ENCODE results near the gene CEACAM6. TPM values are rescaled to one million over a fixed set of nuclear protein-coding genes. Genes with fewer than 3 reads are reported as not detected.

The CEACAM6 gene
- total RNA-seq, 2 experiments from 2014 or later, result not detected

GRCh38 chr19:41821003-41821735, 65.8 kb downstream of the CEACAM6 start:
- Mint-ChIP-seq H3K27ac (no peak overlapping the region), H3K36me3 (ENCODE audit: low read depth) (no peaks in the 10 kb centered on the region), H3K4me1 (ENCODE audit: low read depth) (no peaks in the 10 kb centered on the region), H3K4me3 (no peak overlapping the region), H3K9me3 (no peaks in the 10 kb centered on the region), H3K27me3 (peaks cover 25% of the 10 kb centered on the region)
- H3K27ac ChIP-seq (ENCODE audit: low read depth in 1 of 2, low read length in 2 of 2), result no peak overlapping the region
- peaks cover 2% of the 10 kb centered on the region for H3K4me1 ChIP-seq (ENCODE audit: insufficient read depth, low read length)
- no peak overlapping the region for H3K4me3 ChIP-seq (ENCODE audit: low read length)
- DNase-seq, result peak in 13 of 14 experiments; percentile 7 to 76 (median 21)
- POLR2A ChIA-PET, result interaction anchor here (1.0 kb wide), 2 partner anchors 26 to 28 kb away, joined by 3 to 6 read pairs; no protein-coding TSS in a partner anchor
- peak; percentile 81 for ATAC-seq (ENCODE audit: poor library complexity)
- TF ChIP-seq CTCF (IDR thresholded peaks at IDR 0.05), result peak; percentile 66
- peaks cover 0 to 2% of the 10 kb centered on the region in 2 experiments for H3K27me3 ChIP-seq (ENCODE audit: control insufficient read depth in 1 of 2, insufficient read depth in 2 of 2, low read length in 2 of 2)
- CTCF ChIA-PET, result interaction anchor here (0.9 to 2.0 kb wide), 6 partner anchors 22 to 179 kb away, joined by 3 to 22 read pairs (median 4); no protein-coding TSS in a partner anchor
- intact Hi-C loops (cut with DNase I, micrococcal nuclease), result loop anchor here (1.0 to 2.0 kb wide), 3 partner anchors 24 to 68 kb away; partner anchors contain the start of gene CEACAM3 (in 1 of the 2)
- H3K36me3 ChIP-seq (ENCODE audit: insufficient read depth, low read length), result no peaks in the 10 kb centered on the region
- H3K9me3 ChIP-seq (ENCODE audit: control insufficient read depth in 1 of 2, insufficient read depth in 1 of 2, low read length in 2 of 2), result no peaks in the 10 kb centered on the region

Other genes with a start within 250 kb of the CEACAM6 start
- gene CEACAM21, start 179.4 kb upstream of the CEACAM6 start, total RNA-seq, result 10 to 100 TPM; 30.7 to 34.9 TPM
- under 1 TPM; 0.36 to 0.84 TPM for gene CEACAM4, start 128.5 kb upstream of the CEACAM6 start, total RNA-seq
- gene CEACAM7, start 67.3 kb upstream of the CEACAM6 start, total RNA-seq, result not detected
- not detected for gene CEACAM5, start 46.9 kb upstream of the CEACAM6 start, total RNA-seq
- gene CEACAM3, start 41.1 kb downstream of the CEACAM6 start, total RNA-seq, result not detected
- gene LYPD4, start 89.2 kb downstream of the CEACAM6 start, total RNA-seq, result not detected
- gene DMRTC2, start 89.5 kb downstream of the CEACAM6 start, total RNA-seq, result not detected
- gene RPS19, start 104.7 kb downstream of the CEACAM6 start, total RNA-seq, result 1,000 to 10,000 TPM; 3,668 to 3,697 TPM
- 1 to 10 TPM; 3.7 to 3.8 TPM for gene CD79A, start 121.7 kb downstream of the CEACAM6 start, total RNA-seq
- gene ARHGEF1, start 127.7 kb downstream of the CEACAM6 start, total RNA-seq, result 1,000 to 10,000 TPM; 1,019 to 1,047 TPM
- gene ERFL, start 172.9 kb downstream of the CEACAM6 start, total RNA-seq, result 1 to 10 TPM; 7.7 to 8.9 TPM
- 100 to 1,000 TPM in 1 of 2 experiments, 10 to 100 TPM in 1; 96.0 to 102 TPM for gene RABAC1, start 203.8 kb downstream of the CEACAM6 start, total RNA-seq
- 1 to 10 TPM; 3.2 to 4.6 TPM for gene ATP1A3, start 238.7 kb downstream of the CEACAM6 start, total RNA-seq

Data from CD4-positive, alpha-beta T cell (primary cell).